Activated CD8-positive, alpha-beta memory T cell treated with anti-CD3 and anti-CD28 coated beads, Interleukin-2, amount 50 U/mL, for 1 hour (primary cell): ENCODE data around the gene KDM4B.

Experiments
- DNase-seq: peaks from one replicate; pipeline ENCODE4 v3.0.0-alpha.2; 2020; ENCODE audit errors: extremely low read depth

KDM4B gene

DNA sequence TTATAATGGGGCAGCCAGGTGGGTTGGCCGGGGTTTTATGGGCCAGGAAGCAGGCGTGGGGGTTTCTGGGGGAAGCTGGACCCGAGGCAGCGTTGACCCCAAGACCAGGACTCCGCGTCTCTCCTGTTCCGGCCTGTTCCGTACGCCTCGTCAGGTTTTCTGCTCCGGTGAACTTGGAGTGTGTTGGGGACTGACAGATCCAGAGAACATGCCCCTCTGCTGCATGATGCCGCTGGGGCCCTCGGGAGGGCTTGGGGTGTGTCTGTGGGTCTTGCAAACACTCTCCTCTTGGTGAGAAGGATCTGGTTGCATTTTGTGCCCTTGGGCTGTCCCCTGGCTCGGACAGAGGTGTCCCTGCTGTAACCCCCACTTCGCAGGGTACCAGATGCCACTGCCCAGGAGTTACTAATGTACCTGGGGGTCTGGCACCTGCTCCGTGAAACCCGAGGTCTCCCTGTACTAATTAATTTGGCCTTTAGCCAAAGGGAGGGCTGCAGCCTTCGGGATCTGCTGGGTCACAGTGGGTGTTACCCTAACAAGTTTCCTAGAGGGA is 15.6 kb downstream of the KDM4B start:
- no peak for DNase-seq

DNA sequence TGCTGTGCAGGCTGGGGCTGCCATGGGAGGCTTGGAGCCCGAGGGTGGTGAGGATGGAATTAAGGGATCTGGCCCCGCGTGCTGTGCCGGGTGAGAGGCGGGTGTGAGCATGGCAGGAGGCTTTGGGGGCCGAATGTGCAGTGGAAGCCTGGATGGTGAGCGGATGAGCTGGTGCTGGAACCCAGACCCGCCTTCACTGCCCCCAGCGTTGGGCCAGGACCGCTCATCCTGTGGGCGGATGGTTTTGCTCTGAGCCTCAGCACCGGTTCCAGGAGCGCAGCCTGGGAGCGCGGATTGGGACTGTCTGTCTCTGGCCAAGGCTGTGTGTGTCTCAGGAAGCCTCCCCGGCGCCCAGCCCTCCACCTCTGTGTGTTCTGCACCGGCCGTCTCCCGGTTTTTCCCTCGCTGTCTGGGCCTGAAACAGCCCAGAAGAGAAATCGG is 16.7 kb downstream of the KDM4B start:
- no peak for DNase-seq

DNA sequence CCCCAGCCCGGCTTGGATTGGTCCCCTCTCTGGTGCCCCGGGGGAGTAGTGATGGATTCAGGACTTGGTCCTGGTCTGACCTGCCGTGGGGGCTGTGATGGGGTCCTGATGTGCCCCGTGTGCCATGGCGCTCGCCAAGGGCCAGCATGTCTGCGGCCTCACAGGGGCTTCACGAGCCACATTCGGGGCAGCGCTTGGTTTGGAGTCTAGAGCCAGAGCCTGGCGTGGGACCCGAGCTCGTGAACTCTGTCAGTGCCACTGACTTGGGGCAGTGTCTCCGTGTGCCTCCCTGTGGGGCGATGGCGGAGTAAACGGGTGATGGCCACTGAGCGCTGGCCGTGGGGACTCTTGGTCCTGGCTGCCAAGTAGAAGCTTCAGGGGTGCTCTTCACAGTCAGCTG is 17.1 kb downstream of the KDM4B start:
- DNase-seq, result no peak

DNA sequence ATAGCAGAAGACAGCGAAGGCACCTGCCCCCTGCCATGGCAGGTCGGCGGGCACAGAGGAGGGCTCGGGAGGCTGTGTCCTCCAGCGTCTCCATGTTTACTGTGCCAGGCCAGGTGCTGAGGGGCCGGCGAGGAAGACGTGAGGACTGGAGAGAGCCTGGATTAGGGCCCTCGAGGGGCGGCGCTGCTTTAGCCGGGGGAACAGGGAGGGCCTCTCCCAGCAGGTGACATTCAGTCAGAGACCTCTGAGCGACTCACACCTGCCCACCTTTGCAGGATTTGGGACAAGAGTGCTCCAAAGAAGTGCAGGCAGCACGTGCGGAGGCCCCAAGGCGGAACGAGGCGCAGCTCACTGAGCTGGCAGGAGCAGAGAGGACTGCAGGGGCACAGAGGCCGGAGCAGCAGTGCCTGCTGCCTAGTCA is 17.6 kb downstream of the KDM4B start:
- no peak for DNase-seq

DNA sequence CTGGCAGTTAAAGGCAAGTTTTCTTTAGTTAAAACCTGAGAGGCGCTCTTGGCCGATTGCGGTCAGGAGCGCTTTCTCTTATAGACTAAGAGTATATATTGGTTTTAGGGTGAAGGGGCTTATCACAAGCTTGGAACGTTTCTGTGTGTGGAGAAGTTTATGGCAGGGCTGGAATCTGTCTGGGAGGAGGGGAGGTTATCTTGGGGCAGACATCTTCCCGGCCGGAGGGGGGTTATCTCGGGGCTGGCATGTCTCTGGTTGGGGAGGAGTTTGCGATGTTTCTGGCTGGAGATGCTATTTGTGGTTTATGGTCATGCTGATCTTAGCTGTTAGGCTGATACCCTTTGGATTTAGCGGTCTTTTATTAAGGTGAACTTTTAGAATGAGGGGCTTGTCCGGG is 18.3 kb downstream of the KDM4B start:
- DNase-seq, result no peak

DNA sequence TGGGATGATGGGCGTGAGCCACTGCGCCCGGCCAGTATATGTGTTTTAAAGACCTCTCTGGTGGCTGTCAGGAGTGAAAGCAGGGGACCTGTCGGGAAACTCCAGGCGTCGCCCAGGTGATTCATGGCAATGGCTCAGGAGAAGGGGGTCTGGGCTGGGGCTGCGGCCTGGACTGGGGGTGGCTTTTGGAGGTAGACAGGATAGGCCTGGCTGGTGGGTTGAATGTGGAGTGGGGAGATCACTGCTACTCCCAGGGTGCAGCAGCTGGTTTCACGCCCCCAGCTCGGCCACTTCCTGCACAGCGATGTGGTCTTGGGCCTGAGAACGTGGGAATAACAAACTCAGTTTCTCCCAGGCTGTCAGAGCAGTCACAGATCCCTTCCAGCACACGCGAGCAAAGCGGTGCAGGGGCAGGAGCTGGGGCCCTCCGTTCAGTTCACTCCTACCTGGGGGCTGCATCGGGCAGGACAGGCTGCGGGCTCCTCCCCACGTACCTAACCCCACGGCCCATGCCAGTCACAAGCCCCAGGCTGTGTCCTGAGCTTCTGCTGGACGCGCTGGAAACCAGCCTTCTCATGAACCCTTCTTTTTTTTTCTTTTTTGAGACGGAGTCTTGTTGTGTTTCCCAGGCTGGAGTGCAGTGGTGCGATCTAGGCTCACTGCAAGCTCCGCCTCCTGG is 18.9 kb downstream of the KDM4B start:
- DNase-seq, result no peak

DNA sequence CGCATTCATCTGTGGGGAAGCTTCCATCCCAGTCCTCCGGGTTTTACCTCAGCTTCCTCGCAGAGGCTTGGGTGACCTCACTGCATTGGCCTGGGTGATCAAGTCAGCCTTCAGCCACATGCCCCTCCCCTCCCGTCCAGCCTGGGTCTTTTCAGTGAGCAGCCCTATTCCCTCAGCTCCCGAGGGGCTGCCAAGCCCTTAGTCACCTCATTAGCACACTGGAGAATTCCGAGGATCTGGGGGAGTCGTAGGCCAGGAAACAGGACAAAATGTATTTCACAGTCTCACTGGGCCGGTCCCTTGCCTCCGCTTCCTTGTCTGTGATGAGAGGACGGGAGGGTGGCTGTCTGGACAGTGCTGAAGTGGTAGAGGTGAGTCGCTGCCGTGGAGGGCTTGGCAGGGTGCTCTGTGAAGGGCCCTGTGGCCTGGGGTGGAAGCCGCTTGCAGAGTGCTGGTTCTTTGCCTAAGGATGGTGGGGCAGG is 19.9 kb downstream of the KDM4B start:
- no peak for DNase-seq

DNA sequence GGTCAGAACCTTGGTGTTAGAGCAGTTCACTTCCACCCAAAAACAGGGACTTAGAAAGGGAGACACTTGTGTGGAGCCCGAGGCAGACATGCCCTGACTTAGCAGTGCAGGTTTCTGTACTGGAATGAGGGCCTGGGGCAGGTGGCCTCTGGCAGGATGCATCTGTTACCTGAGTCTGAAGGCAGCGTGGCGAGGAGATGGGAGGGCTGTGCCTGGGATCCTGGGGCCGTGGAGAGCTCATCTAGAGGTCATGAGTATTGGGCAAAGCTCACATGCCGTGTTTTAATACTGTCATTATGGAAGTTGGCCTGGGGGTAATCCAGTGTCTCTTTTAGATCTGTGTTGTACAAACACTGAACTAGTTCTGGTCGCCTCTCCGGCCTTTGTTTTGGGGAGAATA is 21.4 kb downstream of the KDM4B start:
- no peak for DNase-seq

DNA sequence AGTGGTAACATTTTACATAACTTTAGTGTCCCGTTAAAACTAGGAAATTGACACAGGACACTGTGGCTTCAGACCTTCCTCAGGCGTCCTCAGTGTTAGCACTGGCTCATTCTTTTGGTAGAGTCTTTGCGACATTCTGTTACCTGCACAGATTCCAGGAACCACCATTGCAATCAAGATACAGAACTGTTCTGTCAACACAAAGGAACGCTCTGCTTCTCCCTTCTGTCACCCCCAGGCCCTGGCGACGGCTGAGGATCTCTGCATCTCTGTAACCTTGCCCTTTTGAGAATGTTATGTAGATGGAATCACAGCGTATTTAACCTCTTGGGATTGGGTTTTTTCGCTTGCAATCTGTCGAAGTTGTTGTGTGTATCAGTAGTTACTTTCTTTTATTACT is 22.6 kb downstream of the KDM4B start:
- DNase-seq, result no peak

DNA sequence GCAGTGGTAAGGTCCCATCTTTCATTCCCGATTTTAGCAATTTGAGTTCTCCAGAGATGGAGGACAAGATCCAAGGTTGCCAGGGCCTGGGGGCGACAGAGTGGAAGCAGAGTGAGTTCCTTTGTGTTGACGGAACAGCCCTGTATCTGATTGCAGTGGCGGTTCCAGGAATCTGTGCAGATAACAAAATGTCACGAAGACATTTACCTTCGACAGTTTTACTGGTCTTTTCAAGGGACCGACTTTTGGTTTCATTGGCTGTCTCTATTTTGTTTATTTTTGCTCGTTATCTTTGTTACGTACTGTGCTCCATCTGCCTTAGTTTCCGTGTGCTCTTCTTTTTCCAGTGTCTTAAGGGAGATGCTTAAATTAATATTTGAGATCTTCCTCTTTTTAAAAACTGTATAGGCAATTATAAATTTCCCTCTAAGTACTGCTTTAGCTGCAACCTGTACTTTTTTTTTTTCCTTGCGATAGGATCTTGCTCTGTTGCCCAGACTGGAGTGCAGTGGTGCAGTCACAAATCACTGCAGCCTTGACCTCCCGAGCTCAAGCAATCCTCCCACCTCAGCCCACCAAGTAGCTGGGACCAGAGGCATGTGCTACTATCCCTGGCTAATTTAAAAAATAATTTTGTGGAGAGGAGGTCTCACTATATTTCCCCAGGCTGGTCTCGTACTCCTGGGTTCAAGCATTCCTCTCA is 23.2 kb downstream of the KDM4B start:
- DNase-seq, result no peak

DNA sequence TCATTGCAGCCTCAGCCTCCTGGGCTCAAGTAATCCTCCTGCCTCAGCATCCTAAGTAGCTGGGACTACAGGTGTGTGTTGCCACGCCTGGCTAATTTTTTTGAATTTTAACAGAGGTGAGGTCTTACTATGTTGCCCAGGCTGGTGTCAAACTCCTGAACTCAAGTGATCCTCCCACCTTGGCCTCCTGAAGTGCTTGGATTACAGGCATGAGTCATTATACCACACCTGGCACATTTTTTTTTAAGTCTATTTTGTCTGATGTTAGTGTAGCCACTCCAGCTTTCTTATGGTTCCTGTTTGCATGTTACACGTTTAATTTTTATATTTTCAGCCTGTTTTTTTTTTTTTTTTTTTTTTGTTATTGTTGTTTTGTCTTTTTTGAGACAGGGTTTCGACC is 24.8 kb downstream of the KDM4B start:
- no peak for DNase-seq

DNA sequence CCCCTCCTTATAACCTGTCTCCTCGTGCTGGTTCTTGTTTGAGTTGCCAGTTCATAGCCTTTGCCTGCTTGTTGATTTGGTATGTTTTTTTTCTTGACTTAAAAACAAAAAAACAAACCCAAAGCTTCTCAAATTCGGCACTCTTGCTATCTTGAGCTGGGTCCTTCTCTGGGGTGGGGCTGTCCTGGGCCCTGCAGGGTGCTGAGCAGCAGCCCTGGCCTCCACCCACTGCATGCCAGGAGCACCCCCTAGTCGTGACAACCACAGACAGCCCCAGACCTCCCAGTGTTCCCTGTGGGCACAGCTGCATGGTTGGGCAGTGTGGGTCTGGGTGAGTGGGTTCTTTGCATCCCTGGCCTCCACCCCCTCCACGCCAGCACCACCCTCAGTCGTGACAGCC is 27.8 kb downstream of the KDM4B start:
- DNase-seq, result no peak

DNA sequence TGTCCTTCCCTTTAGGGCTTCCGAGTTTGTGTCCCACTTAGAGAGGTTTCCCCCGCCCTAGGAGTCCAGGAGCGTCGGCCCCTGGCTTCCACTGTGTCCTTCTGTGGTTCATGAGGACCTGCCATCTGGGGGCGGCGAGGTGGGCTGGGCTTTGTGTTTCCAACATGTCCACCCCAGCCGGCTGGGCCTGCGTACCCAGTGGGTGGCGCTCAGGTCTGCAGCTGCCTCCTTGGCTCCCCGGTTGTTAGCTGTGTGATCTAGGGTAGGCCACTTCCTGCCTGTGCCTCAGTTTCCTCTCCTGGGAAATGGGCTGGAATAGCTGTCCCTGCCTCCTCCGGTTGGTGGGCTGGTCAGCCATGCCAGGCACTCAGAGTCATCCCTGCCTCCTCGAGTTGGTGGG is 28.4 kb downstream of the KDM4B start:
- no peak for DNase-seq

DNA sequence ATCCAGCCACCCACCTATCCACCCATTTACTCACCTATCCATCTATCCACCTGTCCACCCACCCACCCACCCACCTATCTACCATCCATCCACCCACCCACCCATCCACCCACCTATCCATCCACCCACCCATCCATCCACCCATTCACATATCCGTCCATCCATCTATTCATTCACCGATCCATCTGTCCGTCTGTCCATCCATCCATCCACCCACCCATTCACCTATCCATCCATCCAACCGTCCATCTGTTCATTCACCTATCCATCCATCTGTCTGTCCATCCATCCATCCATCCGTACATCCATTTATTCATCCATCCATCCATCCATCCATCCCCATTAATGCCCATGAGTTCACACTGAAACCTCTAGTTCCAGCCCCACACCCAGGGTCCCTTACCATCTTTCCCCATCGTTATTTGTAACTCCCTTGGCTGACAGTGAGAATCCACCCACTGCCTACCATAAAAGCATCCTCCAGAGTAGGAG is 31.3 kb downstream of the KDM4B start:
- DNase-seq, result no peak

DNA sequence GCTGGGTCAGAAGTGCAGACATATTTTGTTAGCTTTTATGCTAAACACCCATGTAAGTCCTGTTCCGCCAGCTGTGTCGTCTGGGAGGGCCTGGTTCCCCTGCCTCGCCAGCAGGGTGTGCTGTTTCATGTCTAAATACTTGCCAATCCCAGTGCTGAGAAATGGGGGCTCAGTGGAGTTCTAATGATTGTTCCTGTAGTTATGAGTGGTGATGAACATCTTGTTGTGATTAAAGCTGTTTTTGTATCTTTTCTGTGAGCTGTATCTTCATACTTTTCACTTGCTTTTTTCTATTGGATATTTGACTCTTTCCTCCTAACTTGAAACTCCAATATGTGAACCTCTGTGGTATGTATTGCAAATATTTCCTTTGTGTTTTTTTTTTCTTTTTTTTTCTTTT is 32.7 kb downstream of the KDM4B start:
- DNase-seq, result no peak

DNA sequence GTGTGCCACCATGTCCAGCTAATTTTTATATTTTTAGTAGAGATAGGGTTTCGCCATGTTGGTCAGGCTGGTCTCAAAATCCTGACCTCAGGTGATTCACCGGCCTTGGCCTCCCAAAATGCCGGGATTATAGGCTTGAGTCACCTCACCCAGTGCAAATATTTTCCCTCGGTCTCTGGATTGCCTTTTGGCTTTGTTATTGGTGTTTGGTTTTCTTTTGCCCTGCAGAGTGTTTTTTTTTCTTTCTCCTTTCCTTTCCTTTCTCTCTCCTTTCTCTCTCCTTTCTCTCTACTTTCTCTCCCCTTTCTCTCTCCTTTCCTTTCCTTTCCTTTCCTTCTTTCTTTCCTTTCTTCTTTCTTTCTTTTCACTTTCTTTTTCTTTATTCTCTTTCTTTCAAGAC is 33.2 kb downstream of the KDM4B start:
- DNase-seq, result no peak

DNA sequence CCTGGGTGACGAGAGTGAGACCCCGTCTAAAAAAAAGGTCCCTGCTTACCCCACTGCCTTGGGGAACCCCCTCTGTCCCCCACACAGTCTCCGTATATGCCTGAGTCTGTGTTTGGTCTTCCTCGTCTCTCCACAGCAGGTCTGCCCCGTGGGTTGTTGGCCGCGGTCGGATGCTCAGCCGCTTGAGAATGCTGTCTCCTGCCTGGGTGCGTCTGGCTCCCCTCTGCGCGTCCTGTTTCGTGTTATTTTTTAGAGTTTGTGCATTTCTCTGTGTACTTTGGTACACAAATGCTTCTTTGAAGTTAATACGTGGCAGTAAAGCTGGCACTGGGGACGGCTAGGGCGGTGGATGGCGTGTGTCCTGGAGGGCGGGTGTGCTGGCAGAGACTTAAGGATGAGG is 34.9 kb downstream of the KDM4B start:
- DNase-seq, result no peak

DNA sequence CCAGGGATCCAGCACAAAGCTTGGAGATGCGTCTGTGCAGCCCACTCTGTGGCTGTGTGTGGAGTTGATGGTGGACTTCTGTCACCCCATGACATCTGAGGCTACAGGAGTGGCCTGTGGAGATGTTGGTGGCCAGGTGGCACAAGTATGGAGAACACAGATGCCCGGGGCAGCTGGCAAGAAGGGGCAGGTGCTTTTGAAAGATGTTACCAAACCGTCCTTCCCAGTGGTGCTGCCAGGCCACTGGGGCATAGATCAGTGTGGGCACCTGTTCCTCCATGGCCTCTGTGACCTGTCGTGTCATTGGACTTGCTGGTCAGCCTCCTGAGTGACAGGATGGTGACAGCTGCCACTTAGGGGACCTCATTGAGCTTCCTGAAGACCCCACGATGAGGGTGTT is 36.2 kb downstream of the KDM4B start:
- no peak for DNase-seq

DNA sequence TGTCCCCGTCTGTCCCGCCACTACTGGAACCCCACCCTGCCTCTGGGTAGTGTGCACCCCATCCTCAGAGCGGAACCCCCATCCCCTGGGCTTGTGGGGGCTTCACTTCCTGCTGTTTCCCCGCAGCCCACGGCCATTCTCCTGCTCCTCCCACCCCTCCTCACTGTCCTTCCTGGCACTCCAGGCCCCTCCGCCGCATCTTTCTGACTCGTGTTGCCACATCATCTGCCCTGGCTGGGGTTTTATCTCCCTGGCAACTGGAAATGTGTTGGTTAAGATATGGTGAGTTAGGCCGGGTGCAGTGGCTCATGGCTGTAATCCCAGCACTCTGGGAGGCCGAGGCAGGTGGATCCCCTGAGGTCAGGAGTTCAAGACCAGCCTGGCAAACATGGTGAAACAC is 37.3 kb downstream of the KDM4B start:
- DNase-seq, result no peak

DNA sequence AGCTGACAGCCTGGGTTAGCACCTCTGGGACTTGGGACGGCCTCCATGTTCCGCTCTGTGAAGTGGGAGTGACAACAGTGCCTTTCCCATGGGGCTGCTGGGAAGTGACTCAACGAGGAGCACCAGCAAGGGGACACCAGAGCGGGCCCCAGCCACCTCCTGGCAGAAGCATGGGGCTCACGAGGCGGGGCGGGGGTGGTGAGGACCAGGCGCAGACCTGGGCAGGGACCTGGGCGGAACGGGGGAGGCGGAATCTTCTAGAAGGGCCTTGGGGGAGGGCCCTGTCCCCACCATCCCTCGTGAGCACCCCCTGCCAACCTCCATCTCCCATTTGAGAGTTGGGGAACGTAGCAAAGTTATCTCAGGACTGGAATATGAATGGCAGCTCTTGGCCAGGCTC is 37.9 kb downstream of the KDM4B start:
- no peak for DNase-seq

DNA sequence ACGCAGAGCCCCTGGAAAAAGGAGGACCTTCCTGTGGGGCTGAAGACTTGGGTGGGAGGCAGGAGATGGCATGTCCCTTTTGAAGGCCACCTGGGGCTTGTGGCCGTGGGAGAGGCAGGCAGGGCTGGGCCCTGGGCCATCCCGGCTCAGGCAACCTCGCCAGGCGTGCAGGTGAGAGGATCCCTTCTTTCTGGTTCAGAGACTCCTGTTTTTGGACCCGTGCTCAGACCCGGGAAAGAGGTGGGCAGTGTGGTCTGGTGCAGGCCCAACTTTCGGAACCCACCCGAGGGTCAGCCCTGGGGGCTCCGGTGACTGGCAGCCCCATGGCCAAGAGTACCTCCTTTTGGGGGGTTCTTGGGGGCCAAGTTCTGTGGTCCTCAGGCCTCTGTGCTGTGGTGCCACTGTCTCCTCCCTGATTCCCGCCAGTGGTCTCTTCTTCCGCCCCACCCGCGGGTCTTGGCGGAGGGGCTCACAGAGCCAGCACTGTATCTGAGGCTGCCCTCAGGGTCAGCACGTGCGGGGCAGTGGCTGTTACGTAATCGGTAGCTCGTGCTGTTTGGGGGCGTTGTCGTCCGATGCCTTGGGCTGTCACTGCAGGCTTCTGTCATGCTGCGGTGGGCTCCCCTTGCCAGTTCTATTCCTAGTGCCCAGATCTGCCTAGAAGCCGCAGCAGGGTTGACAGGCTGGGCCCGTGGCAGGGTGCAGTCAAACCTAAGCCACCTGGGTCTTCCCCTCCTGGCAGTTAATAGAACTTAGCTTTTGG is 42.7 kb downstream of the KDM4B start:
- DNase-seq, result no peak

DNA sequence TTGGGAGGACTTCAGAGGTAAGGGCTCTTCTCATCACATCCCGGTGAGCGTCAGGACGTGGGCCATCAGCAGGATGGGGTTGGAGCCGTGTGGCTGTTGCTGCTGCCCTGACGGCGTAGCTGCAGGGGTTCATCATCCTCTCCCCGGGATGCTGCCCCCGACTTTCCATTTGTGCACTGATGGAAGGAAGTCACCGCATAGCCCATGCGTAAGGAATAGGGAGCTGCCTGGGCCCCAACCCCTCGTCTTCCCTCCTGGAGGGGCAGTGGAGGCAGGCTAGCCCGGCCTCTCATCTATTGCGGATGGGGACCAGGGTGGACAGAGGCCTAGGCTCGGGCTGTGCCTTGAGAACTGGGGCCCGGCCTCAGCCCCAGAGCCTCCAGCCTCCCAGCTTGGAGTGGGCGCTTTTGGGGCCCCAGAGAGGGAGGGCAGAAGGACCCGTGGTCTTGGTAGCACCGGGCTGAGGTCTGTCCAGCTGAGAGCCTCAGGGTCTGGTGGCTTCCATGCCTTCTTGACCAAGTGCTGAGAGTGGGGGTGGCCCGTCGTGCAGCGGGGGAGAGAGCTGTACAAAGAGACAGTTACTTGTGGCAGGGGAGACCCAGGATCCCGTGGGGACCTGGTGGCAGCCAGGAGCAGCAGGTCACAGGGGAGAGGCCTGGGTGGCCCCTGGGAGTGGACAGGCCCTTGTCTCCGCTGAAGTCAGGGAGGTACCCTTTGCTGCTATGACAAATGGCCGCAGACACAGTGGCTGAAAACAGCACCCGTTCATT is 44.0 kb downstream of the KDM4B start:
- no peak for DNase-seq
